Peyer's patch (tissue), 4 donors: Measurements from ENCODE around the gene AGBL4.

Source experiments
- POLR2A ChIP-seq, 2 donors: fragments of 450-650 bp; IDR thresholded peaks; one replicate each; pipeline ENCODE4 v1.5.1; 2017; ENCODE audit warnings: antibody characterized with exemption in 2 of 2, mild to moderate bottlenecking in 2 of 2, moderate library complexity in 2 of 2
- TF ChIP-seq, protein P1 (sequence below), 6 experiments: fragments of 450-650 bp in 4 of 6; fragments of 200-600 bp in 2 of 6; sonication (generic) in 1 of 6; IDR thresholded peaks; one replicate each; pipeline ENCODE4 v1.5.1; 2017 to 2019; ENCODE audit warnings: antibody characterized with exemption in 6 of 6, mild to moderate bottlenecking in 3 of 6, moderate library complexity in 1 of 6

DNA sequence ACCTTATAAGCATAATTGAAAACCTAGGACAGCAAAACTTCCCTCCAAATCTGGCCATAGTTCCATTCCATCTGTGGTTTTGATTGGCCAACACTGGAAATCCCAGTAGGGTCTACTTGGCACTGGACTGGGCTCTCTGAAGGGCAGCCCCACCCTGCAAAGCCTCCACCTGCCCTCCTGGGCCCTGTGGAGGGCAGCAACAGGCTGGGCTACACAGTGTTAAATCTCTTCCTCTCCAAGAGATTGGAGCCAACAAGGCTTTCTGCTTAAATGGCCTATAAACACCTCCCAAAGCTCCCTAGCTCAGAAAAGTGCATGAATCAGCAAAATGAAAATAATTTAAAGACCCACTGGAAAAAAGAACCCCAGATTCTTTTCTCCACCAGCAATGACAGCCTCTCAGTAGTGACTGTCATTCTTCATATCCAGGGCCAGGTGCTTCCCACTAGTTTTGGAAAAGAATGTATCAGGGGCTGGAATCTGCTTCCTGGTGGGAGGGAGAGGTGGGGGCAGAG is 1305.6 kb downstream of the AGBL4 start:
- TF ChIP-seq, protein P1, sequence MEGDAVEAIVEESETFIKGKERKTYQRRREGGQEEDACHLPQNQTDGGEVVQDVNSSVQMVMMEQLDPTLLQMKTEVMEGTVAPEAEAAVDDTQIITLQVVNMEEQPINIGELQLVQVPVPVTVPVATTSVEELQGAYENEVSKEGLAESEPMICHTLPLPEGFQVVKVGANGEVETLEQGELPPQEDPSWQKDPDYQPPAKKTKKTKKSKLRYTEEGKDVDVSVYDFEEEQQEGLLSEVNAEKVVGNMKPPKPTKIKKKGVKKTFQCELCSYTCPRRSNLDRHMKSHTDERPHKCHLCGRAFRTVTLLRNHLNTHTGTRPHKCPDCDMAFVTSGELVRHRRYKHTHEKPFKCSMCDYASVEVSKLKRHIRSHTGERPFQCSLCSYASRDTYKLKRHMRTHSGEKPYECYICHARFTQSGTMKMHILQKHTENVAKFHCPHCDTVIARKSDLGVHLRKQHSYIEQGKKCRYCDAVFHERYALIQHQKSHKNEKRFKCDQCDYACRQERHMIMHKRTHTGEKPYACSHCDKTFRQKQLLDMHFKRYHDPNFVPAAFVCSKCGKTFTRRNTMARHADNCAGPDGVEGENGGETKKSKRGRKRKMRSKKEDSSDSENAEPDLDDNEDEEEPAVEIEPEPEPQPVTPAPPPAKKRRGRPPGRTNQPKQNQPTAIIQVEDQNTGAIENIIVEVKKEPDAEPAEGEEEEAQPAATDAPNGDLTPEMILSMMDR (IDR thresholded peaks at IDR 0.05), result no peak
- no peak for TF ChIP-seq POLR2A (IDR thresholded peaks at IDR 0.05)
